ENCODE measurements around the gene ZGRF1. TPM values are rescaled to one million over a fixed set of nuclear protein-coding genes. Genes with fewer than 3 reads are reported as not detected.

The ZGRF1 gene, protein sequence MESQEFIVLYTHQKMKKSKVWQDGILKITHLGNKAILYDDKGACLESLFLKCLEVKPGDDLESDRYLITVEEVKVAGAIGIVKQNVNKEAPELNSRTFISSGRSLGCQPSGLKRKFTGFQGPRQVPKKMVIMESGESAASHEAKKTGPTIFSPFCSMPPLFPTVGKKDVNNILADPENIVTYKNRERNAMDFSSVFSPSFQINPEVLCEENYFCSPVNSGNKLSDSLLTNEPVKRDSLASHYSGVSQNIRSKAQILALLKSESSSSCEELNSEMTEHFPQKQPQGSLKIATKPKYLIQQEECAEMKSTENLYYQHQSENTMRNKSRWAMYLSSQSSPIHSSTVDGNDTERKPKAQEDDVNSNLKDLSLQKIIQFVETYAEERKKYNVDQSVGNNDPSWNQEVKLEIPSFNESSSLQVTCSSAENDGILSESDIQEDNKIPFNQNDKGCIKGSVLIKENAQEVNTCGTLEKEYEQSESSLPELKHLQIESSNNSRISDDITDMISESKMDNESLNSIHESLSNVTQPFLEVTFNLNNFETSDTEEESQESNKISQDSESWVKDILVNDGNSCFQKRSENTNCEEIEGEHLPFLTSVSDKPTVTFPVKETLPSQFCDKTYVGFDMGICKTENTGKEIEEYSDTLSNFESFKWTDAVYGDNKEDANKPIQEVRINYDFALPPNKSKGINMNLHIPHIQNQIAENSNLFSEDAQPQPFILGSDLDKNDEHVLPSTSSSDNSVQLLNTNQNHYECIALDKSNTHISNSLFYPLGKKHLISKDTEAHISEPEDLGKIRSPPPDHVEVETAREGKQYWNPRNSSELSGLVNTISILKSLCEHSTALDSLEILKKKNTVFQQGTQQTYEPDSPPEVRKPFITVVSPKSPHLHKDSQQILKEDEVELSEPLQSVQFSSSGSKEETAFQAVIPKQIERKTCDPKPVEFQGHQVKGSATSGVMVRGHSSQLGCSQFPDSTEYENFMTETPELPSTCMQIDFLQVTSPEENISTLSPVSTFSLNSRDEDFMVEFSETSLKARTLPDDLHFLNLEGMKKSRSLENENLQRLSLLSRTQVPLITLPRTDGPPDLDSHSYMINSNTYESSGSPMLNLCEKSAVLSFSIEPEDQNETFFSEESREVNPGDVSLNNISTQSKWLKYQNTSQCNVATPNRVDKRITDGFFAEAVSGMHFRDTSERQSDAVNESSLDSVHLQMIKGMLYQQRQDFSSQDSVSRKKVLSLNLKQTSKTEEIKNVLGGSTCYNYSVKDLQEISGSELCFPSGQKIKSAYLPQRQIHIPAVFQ (N-terminal part only)
- 2.7 TPM for total RNA-seq
- long read RNA-seq = 0 reads

DNA sequence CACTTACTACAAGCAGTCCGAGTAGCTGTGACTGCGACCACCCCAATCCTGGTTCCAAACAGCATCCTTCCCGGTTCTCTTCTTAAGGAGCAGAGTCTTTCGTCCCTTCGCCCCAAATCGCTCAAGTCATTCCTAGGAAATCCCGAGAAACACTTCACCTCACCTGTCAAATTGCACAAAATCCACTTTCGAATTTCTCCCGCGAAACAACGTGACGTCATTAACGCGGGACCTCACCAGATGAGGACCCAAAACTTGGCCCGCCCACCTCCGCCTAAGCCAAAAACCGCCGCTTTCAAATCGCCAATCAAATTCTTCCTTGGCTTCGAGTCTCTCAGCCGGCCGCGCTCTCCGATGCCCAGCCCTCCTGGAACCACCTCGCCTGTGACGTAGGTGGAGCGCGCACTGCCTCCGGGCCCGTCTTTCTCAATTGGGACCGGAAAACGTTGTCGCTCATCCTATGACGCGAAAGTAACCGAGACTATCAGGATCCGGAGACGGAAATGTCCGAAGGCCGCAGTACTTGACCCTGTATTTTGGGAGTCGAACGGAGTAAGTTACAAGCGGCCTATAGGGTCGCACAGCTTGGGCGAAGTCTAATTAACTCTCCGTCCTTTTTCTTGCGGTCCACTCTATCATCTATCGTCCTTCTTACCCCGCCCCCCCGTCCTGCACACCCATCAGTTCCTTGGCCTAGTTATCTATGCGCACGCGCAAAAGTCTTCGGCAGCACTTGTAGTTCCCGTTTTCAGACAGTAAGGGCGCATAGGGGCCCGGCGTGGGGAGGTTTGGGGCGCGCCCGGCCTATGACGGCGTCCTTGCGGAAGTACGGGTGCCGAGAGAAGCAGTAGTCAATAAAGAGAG is at the start of gene ZGRF1, which contains the start of gene LARP7:
ZGRF1 (minus strand) TSS at position 222 of the 864 bp plus-strand sequence. CDS start 3,733 bp downstream, outside the sequence.
LARP7 (plus strand) TSS at position 456 of the 864 bp plus-strand sequence. CDS start 7,527 bp downstream, outside the sequence.
- Histone ChIP-seq H3K36me3 (peaks cover 4% of the 10 kb centered on the region), H3K27ac (replicated peaks) (peak within 1 kb of the TSS; percentile 98), H3K4me1 (peaks cover 56% of the 10 kb centered on the region), H3K4me3 (peak within 1 kb of the TSS; percentile 82), H3K9me3 (replicated peaks) (no peaks in the 10 kb centered on the region), H3K27me3 (ENCODE audit: low read depth) (no peaks in the 10 kb centered on the region)
- intact Hi-C loops (cut with micrococcal nuclease) = no loop called here
- DNase-seq = peak; percentile 99
- TF ChIP-seq CTCF (IDR thresholded peaks at IDR 0.05; ENCODE audit: borderline replicate concordance) = peak; percentile 91

DNA sequence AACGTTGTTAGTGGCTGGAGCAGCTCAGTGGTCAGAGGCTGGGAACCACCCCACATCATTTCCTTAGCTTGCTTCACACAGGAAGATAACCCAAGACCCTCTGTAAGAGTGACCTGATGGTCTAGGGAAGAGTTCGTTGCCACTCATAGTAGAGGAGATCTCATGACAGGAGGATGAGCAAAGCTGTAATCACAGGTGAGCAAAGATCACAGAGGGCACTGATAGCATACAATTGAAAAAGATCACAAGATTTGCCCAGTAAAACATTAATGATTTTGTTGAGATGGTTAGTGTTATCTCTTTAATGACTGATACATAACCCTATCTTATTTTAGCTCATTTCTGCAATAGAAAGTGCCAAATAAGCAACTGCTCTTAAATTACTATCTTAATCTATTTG is 44.3 kb upstream of the ZGRF1 start:
- no peaks in the 10 kb centered on the region for H3K9me3 ChIP-seq (replicated peaks)
- intact Hi-C loops (cut with micrococcal nuclease) = no loop called here
- TF ChIP-seq CTCF (IDR thresholded peaks at IDR 0.05; ENCODE audit: borderline replicate concordance) = no peak
- no peaks in the 10 kb centered on the region for H3K36me3 ChIP-seq
- no peak overlapping the region for H3K27ac ChIP-seq (replicated peaks)
- H3K27me3 ChIP-seq (ENCODE audit: low read depth) = no peaks in the 10 kb centered on the region
- no peak for DNase-seq
- no peak overlapping the region for H3K4me3 ChIP-seq
- H3K4me1 ChIP-seq = peaks cover 9% of the 10 kb centered on the region

DNA sequence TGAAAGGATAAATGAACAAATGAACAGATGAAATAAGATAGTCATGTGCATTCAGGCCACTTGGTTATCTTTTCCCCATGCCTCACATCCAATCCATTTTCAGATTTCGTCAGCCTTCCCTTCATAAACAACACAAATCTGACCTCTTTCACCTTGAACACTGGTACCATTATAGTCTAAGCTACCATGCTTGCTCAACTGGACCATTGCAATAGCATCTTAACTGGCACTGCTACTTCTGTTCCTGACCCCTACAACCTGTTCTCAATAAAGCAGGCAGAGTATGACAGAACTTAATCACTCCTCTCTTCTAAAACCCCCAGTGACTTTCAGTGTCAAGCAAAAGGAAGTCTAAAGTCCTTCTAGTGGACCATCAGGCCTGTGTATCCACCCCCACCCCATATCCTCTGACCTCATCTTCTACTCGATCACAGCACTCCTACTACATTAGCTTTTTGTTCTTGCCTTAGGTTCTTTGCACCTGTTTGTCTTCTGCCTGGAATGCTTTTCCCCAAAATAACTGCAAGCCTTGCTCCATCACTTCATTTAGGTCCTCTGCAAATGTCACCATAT is 40.9 kb upstream of the ZGRF1 start:
- H3K9me3 ChIP-seq (replicated peaks) = no peaks in the 10 kb centered on the region
- no peak overlapping the region for H3K4me3 ChIP-seq
- TF ChIP-seq CTCF (IDR thresholded peaks at IDR 0.05; ENCODE audit: borderline replicate concordance) = no peak
- no peak for DNase-seq
- no peak overlapping the region for H3K27ac ChIP-seq (replicated peaks)
- H3K36me3 ChIP-seq = no peaks in the 10 kb centered on the region
- no peaks in the 10 kb centered on the region for H3K27me3 ChIP-seq (ENCODE audit: low read depth)
- intact Hi-C loops (cut with micrococcal nuclease) = no loop called here
- H3K4me1 ChIP-seq = peaks cover 28% of the 10 kb centered on the region

DNA sequence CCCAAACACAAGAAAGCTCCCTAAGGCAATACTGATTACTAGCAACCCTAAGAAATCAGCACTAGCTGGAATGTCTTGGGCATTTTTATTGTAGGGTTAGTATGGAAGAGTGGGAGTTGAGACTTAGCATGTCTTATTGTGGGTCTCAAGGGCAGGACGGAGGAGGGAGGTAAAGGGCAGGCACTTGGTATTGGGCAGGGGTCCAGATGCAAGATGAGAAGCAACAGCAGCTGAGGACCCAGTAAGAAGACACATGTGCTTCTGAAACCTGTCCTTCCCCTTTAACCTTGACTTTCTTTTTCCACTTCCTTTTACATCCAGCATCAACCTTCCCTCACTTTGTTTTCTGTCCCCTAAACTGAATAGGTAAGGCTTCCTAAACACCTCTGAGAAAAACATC is 37.7 kb upstream of the ZGRF1 start:
- intact Hi-C loops (cut with micrococcal nuclease) = no loop called here
- TF ChIP-seq CTCF (IDR thresholded peaks at IDR 0.05; ENCODE audit: borderline replicate concordance) = no peak
- DNase-seq = no peak
- Histone ChIP-seq H3K4me1 (peaks cover 48% of the 10 kb centered on the region), H3K27ac (replicated peaks) (peak overlapping the region; percentile 94), H3K27me3 (ENCODE audit: low read depth) (no peaks in the 10 kb centered on the region), H3K4me3 (no peak overlapping the region), H3K9me3 (replicated peaks) (no peaks in the 10 kb centered on the region), H3K36me3 (no peaks in the 10 kb centered on the region)

Data from left ventricle myocardium inferior (tissue), 1 donor.